NCI-H1092 treated with DMSO at 0.1 percent for 48 hours (cell line): Measurements from ENCODE around the gene TRIO.

Source experiments
- DNase-seq: peaks from one replicate; lab custom pipeline; 2025; lab: John Stamatoyannopoulos, UW

TRIO gene

GRCh38 chr5:14147210-14147609 lies 4.1 kb downstream of the TRIO start:
- no peak for DNase-seq

GRCh38 chr5:14148483-14148882 lies 5.3 kb downstream of the TRIO start:
- no peak for DNase-seq

GRCh38 chr5:14148890-14149671 lies 5.9 kb downstream of the TRIO start:
- no peak for DNase-seq

- DNase-seq, result no peak
These were observed 6.6 kb downstream of the TRIO start for GRCh38 chr5:14149672-14150274.

- DNase-seq, result no peak
These were observed 8.3 kb downstream of the TRIO start for GRCh38 chr5:14151416-14151815.

GRCh38 chr5:14153071-14153864 lies 10.1 kb downstream of the TRIO start:
- DNase-seq, result no peak

- no peak for DNase-seq
These were observed 11.0 kb downstream of the TRIO start for GRCh38 chr5:14153932-14154731.

- DNase-seq, result no peak
These were observed 11.9 kb downstream of the TRIO start for GRCh38 chr5:14155075-14155474.

- no peak for DNase-seq
These were observed 12.6 kb downstream of the TRIO start for GRCh38 chr5:14155739-14156138.

- no peak for DNase-seq
These were observed 13.1 kb downstream of the TRIO start for GRCh38 chr5:14156290-14156649.

GRCh38 chr5:14156650-14157492 lies 13.7 kb downstream of the TRIO start:
- DNase-seq, result no peak

GRCh38 chr5:14157493-14157782 lies 14.3 kb downstream of the TRIO start:
- no peak for DNase-seq

GRCh38 chr5:14158890-14159666 lies 15.9 kb downstream of the TRIO start:
- DNase-seq, result no peak

GRCh38 chr5:14161825-14162556 lies 18.8 kb downstream of the TRIO start:
- DNase-seq, result peak; percentile 22

- DNase-seq, result no peak
These were observed 21.3 kb downstream of the TRIO start for GRCh38 chr5:14164164-14165163.

- no peak for DNase-seq
These were observed 22.4 kb downstream of the TRIO start for GRCh38 chr5:14165375-14166106.

- no peak for DNase-seq
These were observed 23.3 kb downstream of the TRIO start for GRCh38 chr5:14166437-14166836.
